ENCODE measurements around the gene CILP.

GRCh38 chr15:65171428-65171827, 39.8 kb downstream of the CILP start:
- no peak for TF ChIP-seq POLR2A (IDR thresholded peaks at IDR 0.05)
- TF ChIP-seq, protein P1, sequence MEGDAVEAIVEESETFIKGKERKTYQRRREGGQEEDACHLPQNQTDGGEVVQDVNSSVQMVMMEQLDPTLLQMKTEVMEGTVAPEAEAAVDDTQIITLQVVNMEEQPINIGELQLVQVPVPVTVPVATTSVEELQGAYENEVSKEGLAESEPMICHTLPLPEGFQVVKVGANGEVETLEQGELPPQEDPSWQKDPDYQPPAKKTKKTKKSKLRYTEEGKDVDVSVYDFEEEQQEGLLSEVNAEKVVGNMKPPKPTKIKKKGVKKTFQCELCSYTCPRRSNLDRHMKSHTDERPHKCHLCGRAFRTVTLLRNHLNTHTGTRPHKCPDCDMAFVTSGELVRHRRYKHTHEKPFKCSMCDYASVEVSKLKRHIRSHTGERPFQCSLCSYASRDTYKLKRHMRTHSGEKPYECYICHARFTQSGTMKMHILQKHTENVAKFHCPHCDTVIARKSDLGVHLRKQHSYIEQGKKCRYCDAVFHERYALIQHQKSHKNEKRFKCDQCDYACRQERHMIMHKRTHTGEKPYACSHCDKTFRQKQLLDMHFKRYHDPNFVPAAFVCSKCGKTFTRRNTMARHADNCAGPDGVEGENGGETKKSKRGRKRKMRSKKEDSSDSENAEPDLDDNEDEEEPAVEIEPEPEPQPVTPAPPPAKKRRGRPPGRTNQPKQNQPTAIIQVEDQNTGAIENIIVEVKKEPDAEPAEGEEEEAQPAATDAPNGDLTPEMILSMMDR (IDR thresholded peaks at IDR 0.05 in 4 of 5, conservative IDR thresholded peaks at IDR 0.05 in 1 of 5) = no peak

All from gastrocnemius medialis (tissue), 4 donors.